MCF 10A (cell line): Measurements from ENCODE around the gene NKIRAS2. TPM values are rescaled to one million over a fixed set of nuclear protein-coding genes. Genes with fewer than 3 reads are reported as not detected.
A peak's percentile ranks its signal among the peaks of the same experiment; 100 is the strongest.

Experiments used
- BruUV-seq: library from RNA; stranded (reverse); fragments of 400-500 nt; replicated peaks from 2 replicates; lab custom pipeline; 2021; lab: Mats Ljungman, UMichigan
- CTCF ChIA-PET: fragments of 300-600 bp; sonication (Branson Sonifier 250); formaldehyde crosslinking; extraction: SDS; loops from one replicate; lab custom pipeline; 2021; ENCODE audit warnings: antibody characterized with exemption, inconsistent platforms; lab: Yijun Ruan, JAX
- POLR2A ChIA-PET: fragments of 300-600, 350-650 bp; sonication (Branson Sonifier 250); formaldehyde crosslinking; extraction: SDS; loops from one replicate; lab custom pipeline; 2020; ENCODE audit warnings: antibody characterized with exemption, inconsistent platforms; lab: Yijun Ruan, JAX
- DNase-seq: peaks from one replicate; pipeline ENCODE4 v3.0.0-alpha.2; 2018; ENCODE audit not compliant: unreplicated experiment
- H3K27ac Mint-ChIP-seq: one replicate; pipeline ENCODE4 v1.8.0; 2022; ENCODE audit warnings: mild to moderate bottlenecking, low read depth, mixed read lengths; ENCODE audit not compliant: unreplicated experiment
- H3K27me3 Mint-ChIP-seq: one replicate; pipeline ENCODE4 v1.8.0; 2022; ENCODE audit warnings: mixed read lengths; ENCODE audit not compliant: insufficient read depth, unreplicated experiment
- H3K36me3 Mint-ChIP-seq: one replicate; pipeline ENCODE4 v1.8.0; 2022; ENCODE audit warnings: mild to moderate bottlenecking, moderate library complexity, mixed read lengths; ENCODE audit not compliant: insufficient read depth, unreplicated experiment
- H3K4me1 Mint-ChIP-seq: one replicate; pipeline ENCODE4 v1.8.0; 2022; ENCODE audit warnings: mixed read lengths; ENCODE audit not compliant: insufficient read depth, unreplicated experiment
- H3K4me3 Mint-ChIP-seq: one replicate; pipeline ENCODE4 v1.8.0; 2022; ENCODE audit warnings: mild to moderate bottlenecking, moderate library complexity, mixed read lengths; ENCODE audit not compliant: unreplicated experiment
- H3K9me3 Mint-ChIP-seq: one replicate; pipeline ENCODE4 v1.8.0; 2022; ENCODE audit warnings: mixed read lengths; ENCODE audit not compliant: unreplicated experiment
- intact Hi-C: fragments of 100-400 bp; cut with micrococcal nuclease; formaldehyde crosslinking; loops from 2 replicates; pipeline ENCODE4 v1.14.1; 2022
- total RNA-seq: library from RNA; stranded (reverse); gene quantifications from 2 replicates; pipeline ENCODE4 v1.2.3, GENCODE V29; 2022
- TF ChIP-seq, protein P1 (sequence below): fragments of 200-600 bp; IDR thresholded peaks from one replicate; pipeline ENCODE4 v1.8.0; 2022; ENCODE audit warnings: antibody characterized with exemption, mild to moderate bottlenecking; ENCODE audit not compliant: unreplicated experiment

The NKIRAS2 gene
- total RNA-seq, 1 experiment from 2014 or later, result 34.1 TPM

DNA sequence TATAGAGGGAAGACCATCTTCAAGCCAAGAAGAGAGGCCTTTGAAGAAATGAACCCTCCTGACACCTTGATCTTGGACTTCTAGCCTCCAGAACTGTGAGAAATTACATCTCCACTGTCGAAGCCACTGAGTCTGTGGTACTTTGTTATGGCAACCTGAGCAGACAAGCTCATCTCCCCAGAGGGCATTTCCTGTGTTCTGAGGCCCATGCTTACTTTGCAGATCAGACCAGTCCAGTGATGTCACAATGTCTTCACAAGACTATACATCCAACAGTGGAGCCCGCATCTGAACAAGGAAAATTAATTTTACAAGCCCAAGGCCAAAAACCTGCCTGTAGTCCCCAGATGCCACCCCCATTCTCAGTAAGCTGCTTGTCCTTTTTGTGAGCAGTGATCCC lies 45.3 kb downstream of the NKIRAS2 start:
- ChIA-PET POLR2A (interaction anchor here (0.5 kb wide), 1 partner anchor 328 kb away, joined by 4 read pairs; no protein-coding TSS in a partner anchor), CTCF (interaction anchor here (1.1 to 4.4 kb wide), 4 partner anchors 9 to 51 kb away, joined by 4 to 37 read pairs (median 6); partner anchors contain the start of gene DHX58)
- intact Hi-C loops, result no loop called here
- Mint-ChIP-seq H3K9me3 (no peaks in the 10 kb centered on the region), H3K4me3 (no peak overlapping the region), H3K27ac (no peak overlapping the region), H3K4me1 (no peaks in the 10 kb centered on the region), H3K36me3 (no peaks in the 10 kb centered on the region), H3K27me3 (no peaks in the 10 kb centered on the region)
- no TSS peak for BruUV-seq
- TF ChIP-seq, protein P1, sequence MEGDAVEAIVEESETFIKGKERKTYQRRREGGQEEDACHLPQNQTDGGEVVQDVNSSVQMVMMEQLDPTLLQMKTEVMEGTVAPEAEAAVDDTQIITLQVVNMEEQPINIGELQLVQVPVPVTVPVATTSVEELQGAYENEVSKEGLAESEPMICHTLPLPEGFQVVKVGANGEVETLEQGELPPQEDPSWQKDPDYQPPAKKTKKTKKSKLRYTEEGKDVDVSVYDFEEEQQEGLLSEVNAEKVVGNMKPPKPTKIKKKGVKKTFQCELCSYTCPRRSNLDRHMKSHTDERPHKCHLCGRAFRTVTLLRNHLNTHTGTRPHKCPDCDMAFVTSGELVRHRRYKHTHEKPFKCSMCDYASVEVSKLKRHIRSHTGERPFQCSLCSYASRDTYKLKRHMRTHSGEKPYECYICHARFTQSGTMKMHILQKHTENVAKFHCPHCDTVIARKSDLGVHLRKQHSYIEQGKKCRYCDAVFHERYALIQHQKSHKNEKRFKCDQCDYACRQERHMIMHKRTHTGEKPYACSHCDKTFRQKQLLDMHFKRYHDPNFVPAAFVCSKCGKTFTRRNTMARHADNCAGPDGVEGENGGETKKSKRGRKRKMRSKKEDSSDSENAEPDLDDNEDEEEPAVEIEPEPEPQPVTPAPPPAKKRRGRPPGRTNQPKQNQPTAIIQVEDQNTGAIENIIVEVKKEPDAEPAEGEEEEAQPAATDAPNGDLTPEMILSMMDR, result no peak
- DNase-seq, result no peak

DNA sequence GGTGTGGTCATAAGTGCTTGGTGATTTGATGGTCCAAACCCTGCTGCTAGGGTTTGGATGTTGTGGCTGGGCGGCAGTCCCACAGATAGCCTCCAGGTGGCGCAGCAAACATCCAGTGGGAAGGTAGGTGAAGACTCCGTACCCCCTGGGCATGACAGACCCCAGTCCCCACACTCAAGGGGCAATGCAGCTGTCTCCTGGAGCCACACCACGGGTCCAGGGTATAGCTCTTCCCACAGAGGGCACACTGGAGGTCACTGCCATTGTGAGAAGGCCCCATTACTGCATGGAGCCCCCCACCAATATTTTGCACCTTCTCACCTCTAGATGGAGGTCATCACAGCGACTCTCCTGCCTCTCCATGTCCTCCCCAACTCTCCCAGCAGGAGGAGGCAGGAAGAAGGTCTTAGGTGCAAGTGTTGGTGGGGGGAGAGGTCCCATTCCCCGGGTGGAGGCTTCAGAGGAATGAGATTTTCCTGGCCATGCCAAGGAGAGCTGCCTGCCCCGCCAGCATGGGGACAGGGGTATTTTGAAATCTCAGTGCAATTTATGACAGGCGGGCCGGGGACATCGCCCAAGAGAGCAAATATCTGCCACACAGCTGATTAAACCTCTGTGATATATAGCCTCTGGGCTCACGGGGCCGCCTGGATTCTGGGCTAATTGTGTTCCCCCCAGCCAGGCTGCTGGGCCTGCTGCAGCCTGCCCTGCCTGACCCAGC lies 47.6 kb downstream of the NKIRAS2 start:
- Mint-ChIP-seq H3K4me1 (no peaks in the 10 kb centered on the region), H3K27ac (no peak overlapping the region), H3K4me3 (no peak overlapping the region), H3K9me3 (no peaks in the 10 kb centered on the region), H3K27me3 (peaks cover 12% of the 10 kb centered on the region), H3K36me3 (no peaks in the 10 kb centered on the region)
- ChIA-PET CTCF (interaction anchor here (0.5 to 4.4 kb wide), 24 partner anchors 9 to 471 kb away, joined by 3 to 37 read pairs (median 4); partner anchors contain the start of gene DHX58), POLR2A (no interaction called here)
- BruUV-seq, result no TSS peak
- peak; percentile 61 for DNase-seq
- intact Hi-C loops, result loop anchor here (1.0 kb wide), 2 partner anchors 34 to 49 kb away; no protein-coding TSS in a partner anchor
- TF ChIP-seq, protein P1, result peak; percentile 85

DNA sequence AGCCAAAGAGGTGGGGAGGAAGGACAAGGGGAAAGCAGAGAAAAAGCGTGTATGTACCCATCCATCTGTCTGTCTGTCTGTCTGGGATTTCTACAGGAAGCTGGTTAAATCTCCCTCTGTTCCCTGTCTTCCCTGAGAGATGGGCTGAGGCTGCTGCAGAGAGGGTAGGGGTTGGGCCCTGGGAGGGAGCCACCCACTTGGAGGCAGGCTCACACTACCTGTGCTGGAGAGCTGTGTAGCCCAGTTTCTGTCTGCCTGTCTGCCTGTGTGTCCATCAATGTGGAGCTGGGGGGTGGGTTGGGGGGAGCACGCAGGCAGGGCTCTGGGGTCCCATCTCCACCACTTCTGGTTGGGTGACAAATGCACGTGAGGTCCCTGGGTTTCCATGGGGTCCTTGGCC lies 49.1 kb downstream of the NKIRAS2 start:
- CTCF ChIA-PET, result interaction anchor here (0.8 to 2.0 kb wide), 5 partner anchors 13 to 459 kb away, joined by 3 to 9 read pairs (median 5); partner anchors contain the start of gene NKIRAS2
- Mint-ChIP-seq H3K4me3 (no peak overlapping the region), H3K4me1 (no peaks in the 10 kb centered on the region), H3K36me3 (no peaks in the 10 kb centered on the region), H3K9me3 (no peaks in the 10 kb centered on the region), H3K27ac (no peak overlapping the region), H3K27me3 (peaks cover 12% of the 10 kb centered on the region)
- TF ChIP-seq, protein P1, result no peak
- POLR2A ChIA-PET, result interaction anchor here (0.6 to 1.1 kb wide), 2 partner anchors 51 to 310 kb away, joined by 3 to 5 read pairs; partner anchors contain the start of gene DNAJC7
- intact Hi-C loops, result no loop called here
- BruUV-seq, result no TSS peak
- DNase-seq, result no peak

DNA sequence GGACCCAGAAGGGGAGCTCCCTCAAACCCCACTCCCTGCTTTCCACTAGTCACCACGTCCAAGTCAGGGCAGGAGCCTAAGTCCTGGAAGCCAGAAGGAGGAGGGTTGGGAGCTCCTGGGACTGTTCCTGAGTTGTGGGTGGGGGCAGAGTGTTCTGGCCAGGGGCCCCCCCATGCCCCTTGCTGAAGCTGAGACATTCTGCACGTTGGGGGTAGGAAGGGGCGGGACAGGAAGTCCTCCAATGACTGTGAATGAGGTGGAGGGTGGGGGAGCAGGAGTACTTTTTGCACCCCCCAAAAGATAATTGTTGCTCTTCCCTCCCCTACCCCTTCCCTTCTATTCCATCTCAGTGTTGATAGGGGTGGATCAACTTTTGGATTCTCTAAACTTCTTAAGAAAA lies 51.9 kb downstream of the NKIRAS2 start:
- intact Hi-C loops, result no loop called here
- Mint-ChIP-seq H3K9me3 (no peaks in the 10 kb centered on the region), H3K27me3 (peaks cover 12% of the 10 kb centered on the region), H3K27ac (no peak overlapping the region), H3K36me3 (no peaks in the 10 kb centered on the region), H3K4me1 (no peaks in the 10 kb centered on the region), H3K4me3 (no peak overlapping the region)
- BruUV-seq, result no TSS peak
- no peak for DNase-seq
- TF ChIP-seq, protein P1, result no peak
- ChIA-PET CTCF (interaction anchor here (0.9 kb wide), 1 partner anchor 30 kb away, joined by 3 read pairs; no protein-coding TSS in a partner anchor), POLR2A (no interaction called here)
